Lung (tissue), 12 donors: Measurements from ENCODE around the gene ZNF862. TPM values are rescaled to one million over a fixed set of nuclear protein-coding genes. Genes with fewer than 3 reads are reported as not detected.

Source experiments
- ATAC-seq: fragments of 200-7000 bp; cut with Tn5 transposase; one replicate; pipeline ENCODE4 v1.9.1; 2020; ENCODE audit warnings: moderate number of reproducible peaks; ENCODE audit not compliant: insufficient read depth, low FRiP score
- DNase-seq, 3 donors: peaks; one replicate each; pipeline ENCODE4 v3.0.0-alpha.2; 2013 to 2017
- H3K27ac ChIP-seq, 2 donors: one replicate each; pipeline ENCODE4 v1.5.1; 2013; ENCODE audit warnings: mild to moderate bottlenecking in 2 of 2, moderate library complexity in 2 of 2, control low read depth in 1 of 2, inconsistent platforms in 1 of 2, low read depth in 1 of 2, low read length in 1 of 2
- H3K27me3 ChIP-seq, 3 donors: one replicate each; pipeline ENCODE4 v1.5.1; 2013; ENCODE audit warnings: low read length in 2 of 3; ENCODE audit not compliant: control insufficient read depth in 3 of 3, insufficient read depth in 3 of 3
- H3K36me3 ChIP-seq, 4 donors: one replicate each; pipeline ENCODE4 v1.5.1; 2013; ENCODE audit warnings: low read length in 4 of 4, mild to moderate bottlenecking in 1 of 4, moderate library complexity in 1 of 4; ENCODE audit not compliant: control insufficient read depth in 4 of 4, insufficient read depth in 4 of 4
- H3K4me1 ChIP-seq, 5 donors: one replicate each; pipeline ENCODE4 v1.5.1; 2013; ENCODE audit warnings: low read length in 5 of 5, mild to moderate bottlenecking in 2 of 5, moderate library complexity in 1 of 5; ENCODE audit not compliant: control insufficient read depth in 5 of 5, insufficient read depth in 5 of 5
- H3K4me3 ChIP-seq: one replicate; pipeline ENCODE4 v1.5.1; 2013; ENCODE audit warnings: mild to moderate bottlenecking, control low read depth, moderate library complexity
- H3K9ac ChIP-seq, 2 donors: one replicate each; pipeline ENCODE4 v1.5.1; 2013; ENCODE audit warnings: low read length in 2 of 2, control low read depth in 1 of 2; ENCODE audit not compliant: insufficient read depth in 1 of 2
- H3K9me3 ChIP-seq, 4 donors: one replicate each; pipeline ENCODE4 v1.5.1; 2013; ENCODE audit warnings: low read length in 3 of 4, mild to moderate bottlenecking in 1 of 4, moderate library complexity in 1 of 4; ENCODE audit not compliant: control insufficient read depth in 4 of 4, insufficient read depth in 3 of 4
- WGBS, 2 donors: extraction: QIAGEN DNeasy Blood & Tissue Kit; methylation state at CpG; one replicate each; pipeline ENCODE4 v1.1.7; 2013; 5-methylcytosine and 5-hydroxymethylcytosine counted together
- polyA plus RNA-seq, 2 donors: library from polyadenylated mRNA; stranded (reverse); fragments of 200-250 nt; gene quantifications; one replicate each; pipeline ENCODE4 v1.2.1, GENCODE V29; 2013
- total RNA-seq, 2 donors: library from RNA; depleted of rRNA in 1 of 2; stranded (reverse); fragments of >200 nt in 1 of 2; gene quantifications; one replicate each; pipeline ENCODE4 v1.2.1, GENCODE V29; 2014 to 2021
- TF ChIP-seq, protein P1 (sequence below): IDR thresholded peaks from 2 replicates; pipeline ENCODE4 v1.5.1; 2012; ENCODE audit warnings: mild to moderate bottlenecking; ENCODE audit errors: control extremely low read depth, extremely low read depth
- donor health status: control.
- donor health status: control.
- donor health status: Bipolar disorder and iron deficiency.
- donor health status: healthy.
- donor health status: DM: yes; HTN: yes; CAD: no.

Gene ZNF862
- total and polyA plus RNA-seq, 4 donors, result 5.2 to 22.1 (median 10.0) TPM

DNA sequence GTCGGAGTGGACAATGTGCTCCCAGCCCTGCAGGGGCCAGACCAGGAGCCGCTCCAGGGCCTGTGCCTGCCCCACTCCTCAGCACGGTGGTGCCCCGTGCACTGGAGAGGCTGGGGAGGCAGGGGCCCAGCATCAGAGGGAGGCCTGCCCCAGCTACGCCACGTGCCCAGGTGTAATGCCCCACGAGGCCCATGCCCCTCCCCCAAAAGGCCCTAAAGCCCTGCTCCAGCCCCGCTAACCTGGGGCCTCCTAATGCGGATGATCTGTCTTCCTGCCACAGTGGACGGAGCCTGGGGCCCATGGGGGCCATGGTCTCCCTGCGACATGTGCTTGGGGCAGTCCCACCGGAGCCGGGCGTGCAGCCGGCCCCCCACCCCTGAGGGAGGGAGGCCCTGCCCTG, 23.7 kb upstream of the ZNF862 start:
- TF ChIP-seq, protein P1, sequence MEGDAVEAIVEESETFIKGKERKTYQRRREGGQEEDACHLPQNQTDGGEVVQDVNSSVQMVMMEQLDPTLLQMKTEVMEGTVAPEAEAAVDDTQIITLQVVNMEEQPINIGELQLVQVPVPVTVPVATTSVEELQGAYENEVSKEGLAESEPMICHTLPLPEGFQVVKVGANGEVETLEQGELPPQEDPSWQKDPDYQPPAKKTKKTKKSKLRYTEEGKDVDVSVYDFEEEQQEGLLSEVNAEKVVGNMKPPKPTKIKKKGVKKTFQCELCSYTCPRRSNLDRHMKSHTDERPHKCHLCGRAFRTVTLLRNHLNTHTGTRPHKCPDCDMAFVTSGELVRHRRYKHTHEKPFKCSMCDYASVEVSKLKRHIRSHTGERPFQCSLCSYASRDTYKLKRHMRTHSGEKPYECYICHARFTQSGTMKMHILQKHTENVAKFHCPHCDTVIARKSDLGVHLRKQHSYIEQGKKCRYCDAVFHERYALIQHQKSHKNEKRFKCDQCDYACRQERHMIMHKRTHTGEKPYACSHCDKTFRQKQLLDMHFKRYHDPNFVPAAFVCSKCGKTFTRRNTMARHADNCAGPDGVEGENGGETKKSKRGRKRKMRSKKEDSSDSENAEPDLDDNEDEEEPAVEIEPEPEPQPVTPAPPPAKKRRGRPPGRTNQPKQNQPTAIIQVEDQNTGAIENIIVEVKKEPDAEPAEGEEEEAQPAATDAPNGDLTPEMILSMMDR, result no peak
- WGBS, 2 donors, result 76 to 85% methylated on average over 15 of the region's 15 CpGs
- Histone ChIP-seq H3K27me3 (no peaks in the 10 kb centered on the region), H3K9me3 (no peaks in the 10 kb centered on the region), H3K36me3 (no peaks in the 10 kb centered on the region), H3K4me3 (no peak overlapping the region), H3K27ac (no peak overlapping the region), H3K4me1 (no peaks in the 10 kb centered on the region), H3K9ac (no peak overlapping the region)
- ATAC-seq (no peak), DNase-seq (no peak)

DNA sequence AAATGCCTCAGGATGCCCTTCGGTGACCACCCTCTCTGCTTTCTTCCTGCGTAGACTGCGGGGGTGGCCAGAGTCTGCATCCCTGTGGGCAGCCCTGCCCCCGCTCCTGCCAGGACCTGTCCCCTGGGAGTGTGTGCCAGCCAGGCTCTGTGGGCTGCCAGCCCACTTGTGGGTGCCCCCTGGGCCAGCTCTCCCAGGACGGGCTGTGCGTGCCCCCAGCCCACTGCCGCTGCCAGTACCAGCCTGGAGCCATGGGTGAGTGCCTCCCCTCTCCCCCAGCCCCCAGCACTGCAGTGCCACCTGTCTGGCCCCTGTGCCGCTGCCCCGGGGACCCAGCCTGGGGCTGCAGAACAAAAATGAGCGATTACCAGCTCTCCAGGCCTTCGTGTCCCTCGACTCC, 23.1 kb upstream of the ZNF862 start:
- no peak overlapping the region for H3K27ac ChIP-seq
- H3K36me3 ChIP-seq, result no peaks in the 10 kb centered on the region
- TF ChIP-seq, protein P1, result no peak
- no peaks in the 10 kb centered on the region for H3K4me1 ChIP-seq
- WGBS, 2 donors, result 85 to 93% methylated on average over 9 to 12 of the region's 12 CpGs
- H3K9me3 ChIP-seq, result no peaks in the 10 kb centered on the region
- no peak overlapping the region for H3K4me3 ChIP-seq
- H3K27me3 ChIP-seq, result no peaks in the 10 kb centered on the region
- no peak overlapping the region for H3K9ac ChIP-seq
- DNase-seq (no peak), ATAC-seq (no peak)

DNA sequence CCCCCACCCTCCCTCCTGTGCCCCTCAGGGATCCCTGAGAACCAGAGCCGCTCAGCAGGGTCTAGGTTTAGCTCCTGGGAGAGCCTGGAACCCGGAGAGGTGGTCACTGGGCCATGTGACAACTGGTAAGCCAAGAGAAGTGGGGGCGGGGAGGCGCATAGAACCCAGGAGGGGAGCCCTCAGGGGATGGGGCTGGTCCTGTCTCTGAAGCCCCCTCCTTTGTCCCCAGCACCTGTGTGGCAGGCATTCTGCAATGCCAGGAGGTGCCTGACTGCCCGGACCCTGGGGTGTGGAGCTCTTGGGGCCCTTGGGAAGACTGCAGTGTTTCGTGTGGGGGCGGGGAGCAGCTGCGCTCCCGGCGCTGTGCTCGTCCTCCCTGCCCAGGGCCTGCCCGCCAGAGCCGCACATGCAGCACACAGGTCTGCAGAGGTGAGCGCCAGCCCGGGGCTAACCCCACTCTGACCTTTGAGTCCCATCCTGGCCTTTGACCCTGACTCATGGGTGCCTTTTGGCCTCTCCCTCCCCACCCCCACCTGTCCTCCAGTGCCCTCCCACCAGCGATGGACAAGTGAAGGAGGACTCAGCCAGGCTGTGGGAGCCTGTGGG, 22.4 kb upstream of the ZNF862 start:
- TF ChIP-seq, protein P1, result no peak
- Histone ChIP-seq H3K4me1 (no peaks in the 10 kb centered on the region), H3K9ac (no peak overlapping the region), H3K4me3 (no peak overlapping the region), H3K27ac (no peak overlapping the region), H3K9me3 (no peaks in the 10 kb centered on the region), H3K36me3 (no peaks in the 10 kb centered on the region), H3K27me3 (no peaks in the 10 kb centered on the region)
- 81 to 87% methylated on average over 12 to 16 of the region's 16 CpGs for WGBS, 2 donors
- ATAC-seq, result no peak
- no peak for DNase-seq

DNA sequence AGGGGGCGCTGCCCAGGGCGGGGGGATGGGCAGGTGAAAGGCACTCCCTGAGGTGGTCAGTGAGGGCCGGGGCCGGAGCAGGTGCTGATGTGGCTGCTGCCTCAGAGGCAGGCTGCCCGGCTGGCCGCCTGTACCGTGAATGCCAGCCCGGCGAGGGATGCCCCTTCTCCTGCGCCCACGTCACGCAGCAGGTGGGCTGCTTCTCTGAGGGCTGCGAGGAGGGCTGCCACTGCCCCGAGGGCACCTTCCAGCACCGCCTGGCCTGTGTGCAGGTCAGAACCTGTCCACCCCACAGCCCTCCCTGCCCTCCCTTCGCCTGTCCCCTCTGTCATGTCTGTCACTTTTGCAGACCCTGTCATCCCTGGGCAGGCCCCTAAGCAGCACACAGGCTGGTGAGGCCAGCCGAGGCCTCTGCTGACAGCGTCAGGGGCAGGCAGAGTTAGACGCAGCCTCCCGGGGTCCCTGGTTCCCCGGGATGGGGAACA, 21.9 kb upstream of the ZNF862 start:
- TF ChIP-seq, protein P1, result no peak
- Histone ChIP-seq H3K4me3 (no peak overlapping the region), H3K36me3 (no peaks in the 10 kb centered on the region), H3K27me3 (no peaks in the 10 kb centered on the region), H3K9me3 (no peaks in the 10 kb centered on the region), H3K9ac (no peak overlapping the region), H3K27ac (no peak overlapping the region), H3K4me1 (no peaks in the 10 kb centered on the region)
- ATAC-seq, result no peak
- DNase-seq, result no peak
- WGBS, 2 donors, result 86 to 94% methylated on average over 21 of the region's 21 CpGs
